ENCODE data around the gene WNT9B.
"Not testable (repeated sequence)": the region's sequence is repeated elsewhere in the genome, so short reads cannot be mapped to it uniquely, and the experiment has no call there.

WNT9B gene

DNA sequence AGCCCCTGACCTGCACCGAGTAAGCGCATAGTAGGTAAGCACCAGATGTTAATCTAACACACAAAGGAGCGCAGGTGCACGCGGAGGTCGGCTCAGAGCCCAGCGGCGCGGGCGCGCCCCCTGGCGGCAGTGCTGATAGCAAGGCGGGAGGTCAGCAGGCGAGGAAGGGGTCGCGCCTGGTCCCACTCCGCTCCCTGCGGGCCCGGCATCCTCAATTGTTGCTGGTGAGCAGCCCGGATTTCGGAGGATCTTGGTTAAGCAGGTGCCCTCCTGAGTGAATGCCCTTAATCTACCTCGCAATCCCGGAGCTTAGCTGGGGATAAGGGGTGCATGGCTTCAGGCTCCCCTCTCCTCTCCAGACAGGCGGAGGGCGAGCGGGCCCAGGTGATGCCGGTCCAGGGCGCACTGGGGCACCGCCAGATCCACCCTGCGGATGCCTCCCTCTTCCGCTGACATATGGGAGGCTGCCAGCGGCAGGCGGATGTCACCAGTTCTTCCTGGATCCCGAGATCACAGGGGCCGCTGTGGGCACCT, 28.9 kb upstream of the WNT9B start:
- peak; percentile 33 for DNase-seq

GRCh38 chr17:46823657-46824056, 27.7 kb upstream of the WNT9B start:
- DNase-seq: no peak

GRCh38 chr17:46826116-46826515, 25.3 kb upstream of the WNT9B start:
- DNase-seq: no peak

DNA sequence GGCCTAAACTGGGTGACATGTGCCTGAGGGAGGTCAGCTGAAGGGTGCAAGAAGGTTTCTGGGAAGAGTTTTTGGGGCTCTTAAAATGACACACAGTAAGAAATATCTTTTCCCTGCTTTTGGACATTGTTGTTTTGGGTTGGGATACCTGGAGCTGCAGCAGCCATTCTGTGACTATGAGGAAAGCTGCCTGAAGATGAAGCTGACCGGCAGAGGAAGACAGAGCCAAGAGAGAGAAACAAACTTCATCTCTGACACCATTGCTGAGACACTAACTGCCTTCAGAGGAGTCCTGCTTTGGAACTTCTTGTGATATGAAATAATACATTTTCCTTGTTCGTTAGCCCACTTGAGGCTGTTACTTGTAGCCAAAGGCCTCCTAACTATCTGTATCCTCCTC, 24.1 kb upstream of the WNT9B start:
- DNase-seq: no peak

DNA sequence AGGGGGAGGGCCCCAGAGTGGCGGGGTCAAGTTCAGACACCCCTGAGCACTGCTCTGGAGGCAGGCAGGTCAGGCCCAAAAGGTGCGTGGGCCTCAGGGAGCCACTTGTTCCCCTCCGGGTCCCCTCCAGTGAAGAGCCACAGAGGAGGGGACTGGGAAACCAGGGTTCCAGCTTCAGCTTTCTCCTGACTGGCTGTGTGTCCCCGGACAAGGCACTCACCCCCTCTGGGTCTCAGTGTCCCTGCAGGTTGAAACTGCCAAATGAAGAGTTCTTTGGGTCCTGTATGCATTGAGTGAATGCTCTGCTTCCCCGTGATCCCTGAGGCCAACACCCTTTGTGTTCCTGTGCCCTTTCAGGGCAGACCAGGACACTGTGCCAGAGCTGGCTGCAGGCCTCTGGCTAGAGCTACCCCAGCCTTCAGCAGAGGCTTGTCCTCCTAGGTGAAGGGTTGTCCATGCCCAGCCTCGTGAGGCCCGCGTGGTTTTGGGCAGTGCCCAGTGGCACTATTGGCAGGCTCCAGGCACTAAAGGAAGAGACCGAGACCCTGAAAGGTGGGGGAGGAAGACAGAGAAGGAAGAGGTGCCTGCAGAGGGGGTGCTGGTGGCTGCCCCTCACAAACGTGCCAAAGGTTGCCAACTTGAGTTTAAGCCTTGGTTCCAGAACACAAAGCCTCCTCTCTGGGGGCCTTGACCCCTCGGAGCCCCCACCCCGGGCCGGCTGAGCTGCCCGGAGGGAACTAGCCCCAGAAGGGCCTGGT, 19.6 kb upstream of the WNT9B start:
- DNase-seq: no peak

DNA sequence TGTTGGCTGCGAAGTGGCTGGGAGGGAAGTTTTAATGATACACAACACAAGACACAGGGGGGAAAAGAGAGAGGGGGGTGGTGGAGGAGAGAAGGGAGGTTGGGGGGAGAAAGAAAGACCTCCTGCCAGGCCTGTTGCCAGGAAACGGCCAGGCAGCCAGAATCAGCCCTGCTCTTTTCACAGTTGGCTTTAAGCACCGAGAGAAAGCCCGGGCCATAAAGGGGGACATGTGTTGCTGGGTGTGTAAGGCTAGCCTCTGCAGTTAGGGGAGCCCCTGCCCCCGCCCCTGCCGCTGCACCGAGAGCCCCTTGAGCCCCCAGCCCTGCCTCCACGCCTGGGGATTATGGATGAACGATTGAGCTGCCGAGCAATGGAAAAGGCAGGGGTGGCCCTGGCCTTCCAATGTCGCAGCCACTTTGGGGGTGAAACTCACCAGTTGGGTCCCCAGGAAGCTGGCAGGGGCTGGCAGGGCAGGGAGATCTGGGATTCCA, 19.0 kb upstream of the WNT9B start:
- DNase-seq: no peak

- no peak for DNase-seq
These were observed 18.2 kb upstream of the WNT9B start for GRCh38 chr17:46832945-46833839.

GRCh38 chr17:46833840-46834208, 17.6 kb upstream of the WNT9B start:
- DNase-seq: no peak

- no peak for DNase-seq
These were observed 16.5 kb upstream of the WNT9B start for GRCh38 chr17:46834846-46835245.

- no peak for DNase-seq
These were observed 14.9 kb upstream of the WNT9B start for GRCh38 chr17:46836500-46836899.

DNA sequence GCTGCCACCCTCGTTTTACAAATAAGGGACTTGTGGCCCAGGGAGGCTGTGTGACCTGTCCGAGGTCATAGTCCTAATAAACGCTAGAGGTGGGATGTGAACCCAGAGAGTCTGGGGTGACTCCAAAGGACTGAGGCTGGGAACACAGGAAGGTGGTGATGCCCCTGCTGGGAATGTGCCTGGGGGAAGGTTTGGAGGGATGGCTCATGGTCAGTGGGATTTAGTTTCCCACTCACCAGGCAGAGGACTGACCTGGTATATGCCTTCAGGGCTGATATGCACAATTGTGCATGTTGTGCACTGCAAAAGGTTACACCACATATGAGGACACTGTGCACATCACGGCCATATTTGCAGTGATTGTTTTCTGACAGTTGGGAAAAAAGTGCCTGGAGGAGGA, 13.9 kb upstream of the WNT9B start:
- no peak for DNase-seq

- no peak for DNase-seq
These were observed 12.2 kb upstream of the WNT9B start for GRCh38 chr17:46839211-46839610.

- not testable (repeated sequence) for DNase-seq
These were observed 10.8 kb upstream of the WNT9B start for GRCh38 chr17:46840596-46840995.

DNA sequence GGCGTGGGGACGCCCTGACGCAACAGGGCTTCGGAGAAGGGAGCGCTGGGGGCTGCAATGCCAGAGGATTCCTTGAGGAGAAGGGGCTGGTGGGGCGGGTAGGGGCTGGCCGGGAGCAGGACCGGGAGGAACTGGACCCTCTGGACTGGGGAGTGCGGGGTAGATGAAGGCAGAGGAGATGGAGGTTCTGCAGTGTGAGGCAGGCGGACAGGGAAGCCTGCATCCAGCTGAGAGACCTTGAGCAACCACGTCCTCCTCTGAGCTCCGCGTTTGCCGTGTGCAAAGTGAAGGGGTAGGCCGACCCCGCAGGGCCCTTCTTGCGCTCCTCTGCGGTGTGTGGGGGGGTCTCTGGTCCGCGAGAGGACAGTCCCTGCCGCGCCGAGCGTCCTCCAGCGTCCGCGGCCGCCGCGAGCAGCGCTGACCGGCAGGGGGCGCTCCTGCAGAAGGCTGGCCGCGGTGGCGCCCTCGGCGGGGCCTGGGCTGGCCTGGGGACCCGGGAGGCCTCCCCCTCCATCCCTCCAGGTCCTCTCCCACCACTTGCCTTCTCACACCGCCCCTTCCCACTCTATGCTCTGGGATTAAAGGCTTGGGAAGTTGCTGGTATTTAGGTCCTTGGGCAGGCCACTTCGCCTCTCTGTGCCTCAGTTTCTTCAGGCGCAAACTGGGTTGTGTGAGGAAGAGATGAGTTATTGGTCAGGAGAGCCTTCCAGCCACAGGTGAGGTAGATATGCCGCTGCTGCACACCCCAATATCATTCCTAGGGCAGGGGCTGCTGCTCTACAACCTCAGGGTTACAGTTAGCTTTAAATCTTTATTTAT, 9.6 kb upstream of the WNT9B start:
- DNase-seq: peak; percentile 31

GRCh38 chr17:46842835-46843234, 8.5 kb upstream of the WNT9B start:
- DNase-seq: no peak

DNA sequence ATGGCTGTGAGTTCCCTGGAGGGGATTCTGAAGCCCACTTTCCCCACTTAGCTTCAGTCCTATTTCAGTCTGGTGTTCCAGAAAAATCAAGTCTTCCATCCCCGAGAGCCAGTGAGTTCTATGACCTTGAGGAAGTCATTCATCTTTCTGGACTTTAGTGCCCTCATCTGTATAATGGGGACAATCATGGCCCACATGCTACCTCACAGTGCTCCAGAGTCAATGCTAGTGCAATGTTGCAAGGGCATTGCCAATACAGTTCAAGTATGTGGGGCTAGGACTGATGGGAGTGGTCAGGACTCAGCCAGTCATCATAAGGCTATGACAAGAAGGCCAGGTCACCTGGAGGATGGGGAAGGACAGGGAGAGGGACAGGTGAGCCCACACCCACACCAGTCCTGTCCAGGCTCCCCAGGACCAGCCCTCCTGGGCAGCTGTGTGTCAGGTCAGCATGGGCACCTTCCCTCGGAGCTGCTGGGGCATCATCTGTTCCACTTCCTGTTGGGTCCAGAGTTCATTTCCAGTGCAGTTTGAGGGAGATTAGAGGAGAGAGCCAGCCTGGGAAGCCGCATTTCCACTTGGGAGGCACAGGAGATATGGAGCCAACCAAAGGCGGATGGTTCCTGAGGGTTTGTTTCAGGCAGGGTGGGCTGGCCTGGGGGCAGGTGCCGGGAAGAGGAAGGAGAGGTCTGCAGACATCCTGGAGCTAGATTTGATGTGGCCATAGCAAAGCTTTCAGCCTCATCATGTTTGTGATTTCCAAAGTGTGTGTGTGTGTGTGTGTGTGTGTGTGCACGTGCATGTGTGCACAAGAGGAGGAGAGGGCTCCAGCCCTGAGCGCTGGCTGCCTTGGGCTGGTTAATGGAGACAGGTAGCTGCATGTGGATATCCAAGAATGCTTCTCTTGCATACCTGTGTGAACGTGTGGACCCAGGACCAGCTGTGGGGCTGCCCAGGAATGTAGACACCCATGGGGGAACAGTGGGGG, 3.9 kb upstream of the WNT9B start:
- no peak for DNase-seq

DNA sequence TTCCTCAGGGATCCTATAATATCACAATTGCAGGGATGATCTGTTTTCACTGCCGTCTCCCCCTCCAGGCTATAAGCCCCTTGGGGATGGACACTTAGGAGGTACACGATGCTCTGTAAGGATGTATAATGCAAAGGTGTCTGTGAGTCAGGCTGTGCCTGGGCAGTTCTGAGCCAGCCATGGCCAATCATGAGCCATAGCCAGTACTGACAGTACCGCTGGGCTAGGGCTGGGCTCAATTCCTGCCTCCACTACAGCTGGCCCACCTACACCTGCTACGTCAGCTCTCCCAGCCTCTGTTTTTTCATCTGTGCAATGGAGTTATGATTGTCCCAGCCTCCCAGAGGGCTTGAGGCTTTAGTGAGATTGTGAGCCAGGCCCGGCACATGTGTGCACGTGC, 2.8 kb upstream of the WNT9B start:
- no peak for DNase-seq

DNA sequence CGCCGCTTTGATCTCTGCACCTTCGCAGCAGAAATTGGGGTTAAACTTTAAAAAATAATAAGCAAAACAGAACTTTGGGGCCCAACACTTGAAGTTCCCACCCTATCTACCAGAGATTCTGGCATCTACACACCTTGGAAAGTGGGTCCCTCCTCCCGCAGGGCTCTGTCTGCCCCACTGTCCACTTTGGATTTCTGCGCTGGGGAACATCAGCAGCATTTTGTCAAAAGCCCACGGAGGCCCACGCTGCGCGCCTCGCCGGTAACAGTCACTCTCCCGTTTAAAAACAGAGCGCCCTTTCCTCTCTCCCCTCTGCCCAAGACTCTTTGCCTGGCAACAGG, 725 bp upstream of the WNT9B start:
- no peak for DNase-seq

- DNase-seq: no peak
These were observed 2.6 kb downstream of the WNT9B start for GRCh38 chr17:46853896-46854444.

GRCh38 chr17:46854515-46854914, 3.1 kb downstream of the WNT9B start:
- DNase-seq: no peak

- DNase-seq: no peak
These were observed 3.6 kb downstream of the WNT9B start for GRCh38 chr17:46854948-46855347.

GRCh38 chr17:46857600-46857999, 6.2 kb downstream of the WNT9B start:
- no peak for DNase-seq

Data from stimulated activated CD4-positive, alpha-beta T cell treated with anti-CD3 and anti-CD28 coated beads, Interleukin-12 subunit alpha, Interleukin-12 subunit beta, amount 100 ng/mL, for 4 hours (primary cell).